ENCODE measurements around the gene PLA2R1. TPM values are rescaled to one million over a fixed set of nuclear protein-coding genes. Genes with fewer than 3 reads are reported as not detected.
A peak's percentile ranks its signal among the peaks of the same experiment; 100 is the strongest.

PLA2R1 gene
- total and polyA plus RNA-seq, 2 of the 4 experiments (the other 2 are of a cell fraction) = 0.43 to 0.54 TPM

DNA sequence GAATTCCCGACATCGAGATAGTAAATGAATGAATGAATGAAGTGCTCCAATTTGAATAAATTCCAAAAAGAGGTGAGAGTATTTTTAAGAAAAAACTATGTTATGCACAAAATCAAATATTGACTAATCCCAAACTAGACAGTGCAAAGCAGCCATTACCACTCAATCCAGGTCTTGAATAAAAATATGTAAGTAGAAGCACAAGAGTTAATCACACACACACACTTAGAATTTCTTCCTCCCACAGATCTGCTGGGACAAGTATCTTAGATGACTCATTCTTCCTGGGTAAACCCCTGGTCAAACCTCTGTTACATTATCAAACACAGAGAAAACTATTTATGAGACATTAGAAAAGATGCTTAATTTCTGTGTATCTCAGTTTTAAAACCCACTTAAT lies 102.0 kb downstream of the PLA2R1 start:
- no peak overlapping the region for H3K4me3 ChIP-seq (ENCODE audit: insufficient read depth, low read depth, low read length)
- no peaks in the 10 kb centered on the region; the same call in 1 of the 2 replicates for H3K27me3 ChIP-seq (ENCODE audit: control insufficient read depth, insufficient read depth, low read length)
- intact Hi-C loops (cut with micrococcal nuclease) = no loop called here
- no peak overlapping the region for H2BK20ac ChIP-seq (ENCODE audit: low read depth, low read length)
- no peak overlapping the region for H3K4ac ChIP-seq (ENCODE audit: low read depth, low read length)
- peak; percentile 85 for DNase-seq
- POLR2A ChIA-PET (ENCODE audit: unreplicated experiment) = no interaction called here
- TF ChIP-seq MXI1 (IDR thresholded peaks at IDR 0.05; ENCODE audit: borderline replicate concordance, low read depth, low read length) = no peak
- peak; percentile 16; the same call in 1 of the 2 replicates for TF ChIP-seq BHLHE40 (IDR thresholded peaks at IDR 0.05; ENCODE audit: low read depth, low read length)
- TF ChIP-seq FOS (IDR thresholded peaks at IDR 0.05; ENCODE audit: low read depth, low read length) = peak; percentile 75; the same call in 1 of the 2 replicates
- TF ChIP-seq RFX5 (IDR thresholded peaks at IDR 0.05; ENCODE audit: low read depth, low read length) = no peak
- no peak overlapping the region for H4K8ac ChIP-seq (ENCODE audit: low read depth in 2 of 2, low read length in 2 of 2)
- no peak overlapping the region for H3K27ac ChIP-seq (ENCODE audit: insufficient read depth, low read length)
- H2BK120ac ChIP-seq (ENCODE audit: low read depth, low read length) = no peak overlapping the region
- no peak overlapping the region for H2AK9ac ChIP-seq (replicated peaks; ENCODE audit: low read depth, low read length, poor library complexity)
- H3K9me1 ChIP-seq (ENCODE audit: insufficient read depth, low read length) = no peaks in the 10 kb centered on the region; the same call in 1 of the 2 replicates
- dilution Hi-C loops (cut with HindIII; ENCODE audit: low sequenced_read_pairs, unreplicated experiment) = no loop called here
- H3K4me2 ChIP-seq (ENCODE audit: low read depth, low read length) = no peak overlapping the region
- no peaks in the 10 kb centered on the region for H3K36me3 ChIP-seq (ENCODE audit: control insufficient read depth, insufficient read depth, low read length)
- no peaks in the 10 kb centered on the region for H3K79me1 ChIP-seq (ENCODE audit: low read depth in 1 of 2, low read length in 2 of 2)
- no peak overlapping the region for H3K9ac ChIP-seq (ENCODE audit: low read depth, low read length)
- H3K23ac ChIP-seq (ENCODE audit: low read depth, low read length) = no peak overlapping the region
- H3K4me1 ChIP-seq (ENCODE audit: control insufficient read depth, insufficient read depth, low read length) = peaks cover 4% of the 10 kb centered on the region
- H2BK5ac ChIP-seq (ENCODE audit: low read depth, low read length, poor library complexity, severe bottlenecking) = no peak overlapping the region
- ATAC-seq (ENCODE audit: low read depth) = peak; percentile 86
- no TSS peak for BruUV-seq (replicated peaks)
- H4K5ac ChIP-seq (ENCODE audit: low read depth, low read length) = no peak overlapping the region
- H2BK15ac ChIP-seq (ENCODE audit: low read depth, low read length) = no peak overlapping the region
- H3K56ac ChIP-seq (ENCODE audit: extremely low read depth, insufficient read depth, low read length) = no peak overlapping the region
- no peaks in the 10 kb centered on the region for H4K20me1 ChIP-seq (ENCODE audit: insufficient read depth, low read length)
- H3K18ac ChIP-seq (ENCODE audit: low read depth, low read length) = no peak overlapping the region
- no peak overlapping the region for H3K14ac ChIP-seq (replicated peaks; ENCODE audit: low read depth, low read length)
- no peak overlapping the region for H4K91ac ChIP-seq (ENCODE audit: insufficient read depth, low read depth, low read length)
- no peak overlapping the region for H2AFZ ChIP-seq (replicated peaks; ENCODE audit: low read length, poor library complexity)
- H3K9me3 ChIP-seq (ENCODE audit: control insufficient read depth, insufficient read depth, low read length) = no peaks in the 10 kb centered on the region
- H2AK5ac ChIP-seq (ENCODE audit: low read depth, low read length) = no peak overlapping the region
- WGBS, 2 experiments (ENCODE audit: extremely low coverage in 2 of 2, insufficient read length in 1 of 2) = no CpG with 5 or more reads among the region's 2 CpGs
- CTCF ChIA-PET = no interaction called here
- in situ Hi-C loops (cut with MboI; ENCODE audit: low sequenced_read_pairs) = loop anchor here (25.0 kb wide), 1 partner anchor 1073 kb away; no protein-coding TSS in a partner anchor
